WERI-Rb-1 (cell line): ENCODE measurements around the gene ZBTB7C.

Source experiments
- DNase-seq: peaks from one replicate; pipeline ENCODE4 v3.0.0-alpha.2; 2020
- H3K27ac ChIP-seq: fragments of 250-450 bp; sonication (Bioruptor Pico); 2 replicates; pipeline ENCODE4 v1.5.1; 2020; ENCODE audit warnings: mild to moderate bottlenecking, moderate library complexity
- H3K27me3 ChIP-seq: fragments of 250-450 bp; sonication (Bioruptor Pico); 2 replicates; pipeline ENCODE4 v1.5.1; 2021; ENCODE audit warnings: mild to moderate bottlenecking, low read depth, moderate library complexity; ENCODE audit not compliant: insufficient read depth, severe bottlenecking
- H3K36me3 ChIP-seq: fragments of 250-450 bp; sonication (Bioruptor Pico); 2 replicates; pipeline ENCODE4 v1.5.1; 2020; ENCODE audit warnings: mild to moderate bottlenecking, moderate library complexity
- H3K4me3 ChIP-seq: 2 replicates; pipeline ENCODE4 v1.5.1; 2011; ENCODE audit warnings: low read depth, mild to moderate bottlenecking, control low read depth, low read length
- H3K9me3 ChIP-seq: fragments of 250-450 bp; sonication (Bioruptor Pico); 2 replicates; pipeline ENCODE4 v1.5.1; 2021; ENCODE audit warnings: mild to moderate bottlenecking, moderate library complexity; ENCODE audit not compliant: severe bottlenecking
- TF ChIP-seq, protein P1 (sequence below): IDR thresholded peaks from 2 replicates; pipeline ENCODE4 v1.5.1; 2011; ENCODE audit warnings: low read depth, mild to moderate bottlenecking, control low read depth, inconsistent platforms, low read length

The ZBTB7C gene

DNA sequence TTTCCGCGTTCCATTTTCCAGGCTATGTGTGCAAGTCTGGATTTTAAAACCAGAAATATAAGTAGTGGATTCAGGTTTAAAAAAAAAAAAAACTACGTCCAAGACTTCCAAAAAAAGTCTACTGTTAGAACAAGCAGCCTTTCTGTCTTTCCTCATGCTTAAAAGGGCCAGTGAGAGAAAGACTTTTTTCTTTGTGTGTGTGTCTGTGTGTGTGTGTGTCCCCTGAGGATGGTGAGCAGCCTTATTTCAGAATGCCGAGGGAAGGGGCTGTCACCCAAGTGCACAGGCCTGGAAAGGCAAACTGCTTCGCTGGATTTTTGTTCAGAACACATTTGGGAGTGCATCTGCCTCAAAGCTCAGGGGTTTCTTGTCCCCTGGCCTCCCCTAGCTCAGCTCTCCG is 98.8 kb downstream of the ZBTB7C start:
- H3K4me3 ChIP-seq, result no peak overlapping the region
- no peak for DNase-seq
- H3K27me3 ChIP-seq, result no peaks in the 10 kb centered on the region
- H3K36me3 ChIP-seq, result no peaks in the 10 kb centered on the region
- TF ChIP-seq, protein P1, sequence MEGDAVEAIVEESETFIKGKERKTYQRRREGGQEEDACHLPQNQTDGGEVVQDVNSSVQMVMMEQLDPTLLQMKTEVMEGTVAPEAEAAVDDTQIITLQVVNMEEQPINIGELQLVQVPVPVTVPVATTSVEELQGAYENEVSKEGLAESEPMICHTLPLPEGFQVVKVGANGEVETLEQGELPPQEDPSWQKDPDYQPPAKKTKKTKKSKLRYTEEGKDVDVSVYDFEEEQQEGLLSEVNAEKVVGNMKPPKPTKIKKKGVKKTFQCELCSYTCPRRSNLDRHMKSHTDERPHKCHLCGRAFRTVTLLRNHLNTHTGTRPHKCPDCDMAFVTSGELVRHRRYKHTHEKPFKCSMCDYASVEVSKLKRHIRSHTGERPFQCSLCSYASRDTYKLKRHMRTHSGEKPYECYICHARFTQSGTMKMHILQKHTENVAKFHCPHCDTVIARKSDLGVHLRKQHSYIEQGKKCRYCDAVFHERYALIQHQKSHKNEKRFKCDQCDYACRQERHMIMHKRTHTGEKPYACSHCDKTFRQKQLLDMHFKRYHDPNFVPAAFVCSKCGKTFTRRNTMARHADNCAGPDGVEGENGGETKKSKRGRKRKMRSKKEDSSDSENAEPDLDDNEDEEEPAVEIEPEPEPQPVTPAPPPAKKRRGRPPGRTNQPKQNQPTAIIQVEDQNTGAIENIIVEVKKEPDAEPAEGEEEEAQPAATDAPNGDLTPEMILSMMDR, result no peak
- no peaks in the 10 kb centered on the region for H3K9me3 ChIP-seq
- no peak overlapping the region for H3K27ac ChIP-seq

DNA sequence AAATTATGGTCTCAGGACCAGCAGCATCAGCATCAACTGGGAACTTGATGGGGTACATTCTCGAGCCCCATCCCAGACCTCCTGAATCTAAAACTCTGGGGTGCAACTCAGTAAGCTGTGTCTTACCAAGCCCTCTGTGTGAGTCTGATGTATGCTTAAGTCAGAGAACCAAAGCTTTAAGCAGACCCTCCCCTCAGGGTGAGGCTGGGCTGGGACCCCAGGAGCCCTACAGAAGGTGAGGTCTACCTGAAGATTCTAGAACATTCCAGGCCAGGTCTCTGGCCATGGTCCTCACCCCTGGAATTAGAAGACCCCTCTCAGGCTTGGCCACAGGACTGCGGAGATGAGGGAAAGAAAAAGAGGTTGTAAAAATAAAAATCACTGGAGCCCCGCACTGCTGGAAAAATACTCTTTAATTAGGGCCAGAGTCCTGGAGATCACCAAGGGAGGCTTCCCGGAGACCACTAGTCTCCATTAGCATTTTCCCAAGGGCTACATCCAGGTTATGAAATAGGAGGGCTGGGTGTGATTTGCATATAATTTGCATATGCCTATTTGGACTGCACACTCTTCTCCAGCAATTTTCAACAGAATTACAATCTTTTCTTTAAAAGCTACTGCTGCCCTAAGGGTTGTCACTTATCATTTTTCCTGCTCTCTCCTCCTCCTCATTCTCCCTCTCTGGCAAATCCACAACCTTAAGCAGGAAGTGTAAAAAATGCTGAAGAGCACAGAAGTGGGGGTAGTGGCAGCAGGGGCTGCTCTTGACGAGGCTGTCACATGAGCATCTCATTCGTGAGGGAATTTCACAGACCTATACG is 100.2 kb downstream of the ZBTB7C start:
- Histone ChIP-seq H3K27ac (no peak overlapping the region), H3K9me3 (no peaks in the 10 kb centered on the region), H3K4me3 (no peak overlapping the region)

DNA sequence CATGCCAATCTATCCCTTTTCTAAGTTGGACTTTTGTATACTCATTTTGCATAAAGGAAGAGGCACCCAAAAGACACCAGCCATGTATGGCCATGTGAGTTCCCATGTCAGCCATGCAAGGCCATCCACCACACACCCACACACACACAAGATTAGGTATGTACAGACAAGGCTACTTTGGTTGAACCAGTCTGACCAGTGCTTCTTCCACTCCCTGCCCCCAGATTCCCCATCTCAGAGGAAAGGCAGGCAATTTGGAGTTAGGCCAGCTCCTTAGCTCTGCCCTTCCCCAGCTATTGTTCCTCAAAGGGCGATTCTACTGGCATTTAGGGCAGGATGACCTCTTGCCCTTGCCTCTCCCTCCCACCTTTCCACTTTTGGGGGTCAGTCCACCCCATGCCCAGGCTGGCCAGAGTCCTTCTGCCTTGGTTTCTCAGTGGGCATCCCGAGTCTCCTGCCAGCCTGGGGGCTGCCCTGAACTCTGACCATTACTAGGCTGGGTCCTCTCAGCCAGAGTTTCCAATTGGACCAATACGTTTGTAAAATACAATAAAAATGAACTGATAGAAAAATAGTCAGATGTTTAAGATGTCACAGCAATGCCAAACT is 101.1 kb downstream of the ZBTB7C start:
- H3K27ac ChIP-seq, result no peak overlapping the region
- no peaks in the 10 kb centered on the region for H3K9me3 ChIP-seq
- no peak for DNase-seq
- no peaks in the 10 kb centered on the region for H3K27me3 ChIP-seq
- no peaks in the 10 kb centered on the region for H3K36me3 ChIP-seq
- no peak overlapping the region for H3K4me3 ChIP-seq
- TF ChIP-seq, protein P1, result no peak

More for the DNA sequence above, 100.2 kb downstream of the ZBTB7C start:
- no peak for DNase-seq
- TF ChIP-seq, protein P1, result no peak
- Histone ChIP-seq H3K36me3 (no peaks in the 10 kb centered on the region), H3K27me3 (no peaks in the 10 kb centered on the region)

DNA sequence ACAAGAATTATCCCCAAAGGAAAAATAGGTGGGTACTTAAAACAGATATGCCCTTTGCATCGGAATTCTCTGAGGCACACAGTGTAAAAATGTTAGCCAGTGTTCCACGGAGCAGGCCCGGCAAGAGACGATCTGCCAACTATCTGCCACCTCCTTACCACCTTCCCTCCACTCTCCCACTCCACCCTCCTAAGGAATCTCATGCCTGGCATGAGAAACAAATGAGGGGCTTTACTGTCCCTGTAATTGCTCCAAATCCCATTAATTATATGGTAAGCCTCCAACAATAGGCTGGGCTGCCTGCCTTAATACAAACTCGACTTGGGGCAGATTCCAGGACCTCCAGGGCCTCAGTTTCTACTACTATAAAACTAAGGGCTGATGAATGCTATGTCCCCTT is 102.3 kb downstream of the ZBTB7C start:
- Histone ChIP-seq H3K36me3 (no peaks in the 10 kb centered on the region), H3K9me3 (no peaks in the 10 kb centered on the region), H3K27me3 (no peaks in the 10 kb centered on the region), H3K27ac (no peak overlapping the region), H3K4me3 (no peak overlapping the region)
- no peak for DNase-seq
- TF ChIP-seq, protein P1, result no peak

DNA sequence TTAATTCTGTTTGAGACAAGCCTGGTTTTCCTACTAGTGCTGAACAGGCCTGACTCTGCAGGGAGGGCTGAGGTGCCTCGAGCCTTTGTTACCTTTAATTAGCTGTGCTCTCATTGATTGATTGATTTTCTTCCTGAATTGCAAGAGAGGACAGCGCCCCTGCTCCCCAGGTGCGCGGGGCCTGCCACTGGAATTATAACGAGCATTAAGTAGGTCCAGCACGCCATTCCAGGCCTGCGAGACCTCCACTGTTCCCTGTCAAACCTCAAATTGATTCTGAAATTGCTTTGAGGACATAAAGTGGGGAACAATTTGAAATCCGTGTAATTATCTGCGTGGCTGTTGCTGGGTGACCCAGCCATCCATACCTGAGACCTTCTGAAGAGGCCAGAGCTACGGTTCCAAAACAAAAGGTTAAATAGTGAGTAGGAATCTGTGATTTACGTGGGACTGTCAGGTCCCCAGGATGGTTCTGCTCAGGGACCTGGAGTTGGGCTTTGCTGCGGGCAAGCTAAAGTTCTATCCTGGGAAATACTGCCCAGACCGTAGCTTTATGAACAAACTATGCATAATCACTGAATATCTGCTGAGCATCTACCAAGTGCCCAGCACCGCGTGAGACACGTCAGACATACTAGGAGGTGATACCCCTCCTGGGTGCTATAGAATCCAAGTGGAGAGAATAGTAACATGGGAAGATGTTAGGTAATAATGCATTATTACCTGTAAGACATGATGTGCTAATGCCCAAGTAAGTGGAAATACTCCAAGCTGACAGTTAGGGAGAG is 104.1 kb downstream of the ZBTB7C start:
- no peak for DNase-seq
- no peak overlapping the region for H3K27ac ChIP-seq
- no peaks in the 10 kb centered on the region for H3K36me3 ChIP-seq
- no peak overlapping the region for H3K4me3 ChIP-seq
- H3K27me3 ChIP-seq, result no peaks in the 10 kb centered on the region
- TF ChIP-seq, protein P1, result no peak
- H3K9me3 ChIP-seq, result no peaks in the 10 kb centered on the region
